H1 (cell line): ENCODE measurements around the gene HOOK1. TPM values are rescaled to one million over a fixed set of nuclear protein-coding genes. Genes with fewer than 3 reads are reported as not detected.

ENCODE experiments used
- CTCF ChIA-PET: fragments of 300-600 bp; sonication (Branson Sonifier 250); formaldehyde crosslinking; loops from one replicate; lab custom pipeline; 2021; ENCODE audit not compliant: partially characterized antibody; lab: Charles Lee
- POLR2A ChIA-PET: fragments of 300-600 bp; sonication (Branson Sonifier 250); formaldehyde crosslinking; loops from one replicate; lab custom pipeline; 2021; ENCODE audit warnings: inconsistent platforms; ENCODE audit not compliant: partially characterized antibody; lab: Charles Lee
- DNase-seq, 2 experiments: peaks; one replicate each; pipeline versions ENCODE4 v3.0.0 to v3.0.0-alpha.2; 2010 to 2022; ENCODE audit warnings: low spot score in 2 of 2, low read depth in 1 of 2, mixed read lengths in 1 of 2
- FAIRE-seq: peaks from 2 replicates; lab custom pipeline; 2011; peaks lifted over from hg19 to GRCh38; lab: Jason Lieb, UNC
- H2AFZ ChIP-seq: 2 replicates; pipeline ENCODE4 v1.8.1; 2012; ENCODE audit warnings: low read length, inconsistent platforms
- H2AK5ac ChIP-seq: 2 replicates; pipeline ENCODE4 v1.6.1; 2013; ENCODE audit warnings: low read depth, low read length
- H2BK120ac ChIP-seq: replicated peaks from 2 replicates; pipeline ENCODE3; 2013; ENCODE audit warnings: low read depth, low read length, inconsistent platforms
- H2BK12ac ChIP-seq: 2 replicates; pipeline ENCODE4 v1.6.1; 2013; ENCODE audit warnings: low read depth, low read length
- H2BK15ac ChIP-seq: 2 replicates; pipeline ENCODE4 v1.6.1; 2013; ENCODE audit warnings: low read length
- H2BK20ac ChIP-seq: 2 replicates; pipeline ENCODE4 v1.6.1; 2013; ENCODE audit warnings: low read length
- H2BK5ac ChIP-seq: 2 replicates; pipeline ENCODE4 v1.6.1; 2013; ENCODE audit warnings: low read depth, low read length
- H3K14ac ChIP-seq: 2 replicates; pipeline ENCODE4 v1.6.1; 2013; ENCODE audit warnings: inconsistent platforms; ENCODE audit not compliant: insufficient read length
- H3K18ac ChIP-seq: 2 replicates; pipeline ENCODE4 v1.6.1; 2013; ENCODE audit warnings: low read length; ENCODE audit errors: extremely low read depth
- H3K23ac ChIP-seq: 2 replicates; pipeline ENCODE4 v1.6.1; 2013; ENCODE audit warnings: inconsistent platforms; ENCODE audit not compliant: insufficient read length
- H3K23me2 ChIP-seq: 2 replicates; pipeline ENCODE4 v1.6.1; 2013; ENCODE audit warnings: low read depth, low read length
- H3K27ac ChIP-seq: 2 replicates; pipeline ENCODE4 v1.6.1; 2011; ENCODE audit warnings: low read depth, low read length, inconsistent platforms
- H3K27me3 ChIP-seq, 4 experiments: replicated peaks in 1 of 4; 1 replicate in 1 of 4; 2 replicates in 3 of 4; pipeline versions ENCODE4 v1.6.1 to v1.8.1; 2011 to 2013; ENCODE audit warnings: low read length in 3 of 4, mild to moderate bottlenecking in 3 of 4, inconsistent platforms in 2 of 4, mixed read lengths in 2 of 4, moderate library complexity in 1 of 4; ENCODE audit not compliant: control insufficient read depth in 3 of 4, insufficient read depth in 3 of 4; ENCODE audit errors: extremely low read depth in 1 of 4
- H3K36me3 ChIP-seq, 4 experiments: 2 replicates each; pipeline versions ENCODE4 v1.6.1 to v1.8.1; 2011 to 2013; ENCODE audit warnings: mild to moderate bottlenecking in 4 of 4, low read length in 3 of 4, moderate library complexity in 2 of 4, control low read depth in 1 of 4, inconsistent platforms in 1 of 4; ENCODE audit not compliant: insufficient read depth in 4 of 4, control insufficient read depth in 2 of 4
- H3K4ac ChIP-seq: replicated peaks from 2 replicates; pipeline ENCODE3; 2013; ENCODE audit warnings: low read length, low read depth, mixed read lengths, inconsistent platforms; ENCODE audit not compliant: insufficient read length
- H3K4me1 ChIP-seq, 4 experiments: replicated peaks in 1 of 4; 1 replicate in 1 of 4; 2 replicates in 3 of 4; pipeline versions ENCODE4 v1.6.1 to v1.8.1; 2011 to 2013; ENCODE audit warnings: low read length in 3 of 4, inconsistent platforms in 2 of 4, mixed read lengths in 1 of 4; ENCODE audit not compliant: insufficient read depth in 4 of 4, control insufficient read depth in 3 of 4
- H3K4me2 ChIP-seq, 2 experiments: 2 replicates each; pipeline versions ENCODE4 v1.6.1 to v1.8.1; 2011 to 2013; ENCODE audit warnings: low read depth in 2 of 2, low read length in 2 of 2, control low read depth in 1 of 2, inconsistent platforms in 1 of 2, mild to moderate bottlenecking in 1 of 2; ENCODE audit not compliant: insufficient read depth in 1 of 2
- H3K4me3 ChIP-seq, 4 experiments: fragments of 200-600, 300-600 bp in 1 of 4; sonication (generic), shearing (Covaris generic), sonication (Bioruptor Twin) in 1 of 4; 2 replicates each; pipeline versions ENCODE4 v1.5.1 to v1.8.1; 2011 to 2016; ENCODE audit warnings: low read length in 4 of 4, low read depth in 3 of 4, control low read depth in 2 of 4, inconsistent platforms in 2 of 4, mild to moderate bottlenecking in 2 of 4, mixed read lengths in 1 of 4, moderate library complexity in 1 of 4; ENCODE audit not compliant: insufficient read depth in 2 of 4; ENCODE audit errors: extremely low read depth in 1 of 4
- H3K56ac ChIP-seq: replicated peaks from 2 replicates; pipeline ENCODE3; 2013; ENCODE audit warnings: low read depth, mild to moderate bottlenecking, mixed read lengths, low read length, inconsistent platforms; ENCODE audit not compliant: insufficient read length
- H3K79me1 ChIP-seq: 2 replicates; pipeline ENCODE4 v1.6.1; 2013; ENCODE audit warnings: low read depth, low read length, control low read depth
- H3K79me2 ChIP-seq, 2 experiments: 2 replicates each; pipeline versions ENCODE4 v1.6.1 to v1.8.1; 2012 to 2013; ENCODE audit warnings: low read length in 2 of 2, mild to moderate bottlenecking in 2 of 2, inconsistent platforms in 1 of 2; ENCODE audit not compliant: insufficient read depth in 2 of 2, control insufficient read depth in 1 of 2
- H3K9ac ChIP-seq, 4 experiments: replicated peaks in 1 of 4; 1 replicate in 1 of 4; 2 replicates in 3 of 4; pipeline versions ENCODE4 v1.6.1 to v1.8.1; 2011 to 2013; ENCODE audit warnings: low read depth in 3 of 4, low read length in 3 of 4, control low read depth in 2 of 4, mild to moderate bottlenecking in 2 of 4, moderate library complexity in 2 of 4, inconsistent platforms in 1 of 4; ENCODE audit errors: extremely low read depth in 1 of 4
- H3K9me3 ChIP-seq, 2 experiments: 2 replicates each; pipeline versions ENCODE4 v1.6.1 to v1.8.1; 2012 to 2013; ENCODE audit warnings: mild to moderate bottlenecking in 2 of 2, moderate library complexity in 2 of 2, control low read depth in 1 of 2, inconsistent platforms in 1 of 2, low read depth in 1 of 2, low read length in 1 of 2, mixed read lengths in 1 of 2; ENCODE audit not compliant: insufficient read depth in 2 of 2
- H4K20me1 ChIP-seq, 2 experiments: replicated peaks in 1 of 2; 2 replicates each; pipeline versions ENCODE3 to v1.8.1; 2011 to 2013; ENCODE audit warnings: inconsistent platforms in 2 of 2, low read length in 2 of 2, mild to moderate bottlenecking in 1 of 2; ENCODE audit not compliant: insufficient read depth in 2 of 2, control insufficient read depth in 1 of 2
- H4K5ac ChIP-seq: 2 replicates; pipeline ENCODE4 v1.6.1; 2013; ENCODE audit warnings: low read length, low read depth, mixed read lengths, inconsistent platforms; ENCODE audit not compliant: insufficient read length
- H4K8ac ChIP-seq: 2 replicates; pipeline ENCODE4 v1.8.0; 2013; ENCODE audit warnings: mild to moderate bottlenecking, moderate library complexity, low read length, inconsistent platforms; ENCODE audit not compliant: insufficient read depth; ENCODE audit errors: extremely low read depth
- H4K91ac ChIP-seq: replicated peaks from 2 replicates; pipeline ENCODE3; 2013; ENCODE audit warnings: low read length, mixed read lengths, inconsistent platforms; ENCODE audit not compliant: insufficient read length
- BRCA1 ChIP-seq: IDR thresholded peaks from 2 replicates; pipeline ENCODE4 v1.6.1; 2012; ENCODE audit warnings: low read depth, low read length, improper control_type of control experiment
- CEBPB ChIP-seq: IDR thresholded peaks from 2 replicates; pipeline ENCODE4 v1.6.1; 2012; ENCODE audit warnings: low read depth, low read length
- CREB1 ChIP-seq: IDR thresholded peaks from 2 replicates; pipeline ENCODE4 v1.6.1; 2012; ENCODE audit warnings: inconsistent platforms
- EP300 ChIP-seq, 2 experiments: IDR thresholded peaks; 1 replicate in 1 of 2; 2 replicates in 1 of 2; pipeline ENCODE4 v1.6.1; 2011 to 2012; ENCODE audit warnings: low read depth in 2 of 2, low read length in 2 of 2, mild to moderate bottlenecking in 2 of 2, borderline replicate concordance in 1 of 2, inconsistent platforms in 1 of 2, moderate library complexity in 1 of 2
- JUN ChIP-seq: IDR thresholded peaks from 2 replicates; pipeline ENCODE4 v1.6.1; 2011; ENCODE audit warnings: low read depth, mild to moderate bottlenecking, improper control_type of control experiment, low read length
- KDM1A ChIP-seq: fragments of 200-600, 300-600 bp; sonication (generic); IDR thresholded peaks from 2 replicates; pipeline ENCODE4 v1.7.1; 2016; ENCODE audit warnings: mild to moderate bottlenecking, low read length, borderline replicate concordance
- NANOG ChIP-seq: IDR thresholded peaks from 2 replicates; pipeline ENCODE4 v1.6.1; 2011; ENCODE audit warnings: low read length, low read depth, mild to moderate bottlenecking, inconsistent platforms; ENCODE audit not compliant: insufficient read depth, poor library complexity, severe bottlenecking
- WGBS, 2 experiments: shearing (Covaris generic) in 1 of 2; methylation state at CpG; one replicate each; pipeline versions ENCODE4 v1.1.6 to v1.1.7; 2013 to 2015; ENCODE audit warnings: low lambda C conversion rate in 2 of 2, mixed read lengths in 2 of 2, inconsistent platforms in 1 of 2, low coverage in 1 of 2, missing lambda C conversion rate in 1 of 2; ENCODE audit not compliant: insufficient replicate concordance in 2 of 2, insufficient coverage in 1 of 2, insufficient read length in 1 of 2; ENCODE audit errors: extremely low coverage in 1 of 2, missing lambda C conversion rate in 1 of 2; 5-methylcytosine and 5-hydroxymethylcytosine counted together
- polyA plus RNA-seq, 7 experiments: library from polyadenylated mRNA; depleted of rRNA in 3 of 7; stranded (reverse) in 5 of 7; unstranded in 2 of 7; fragments of >200 nt in 5 of 7; fragments of 200-250 nt in 2 of 7; gene quantifications; 1 replicate in 5 of 7; 2 replicates in 1 of 7; 4 replicates in 1 of 7; pipeline versions ENCODE4 v1.2.1 to v1.2.3, GENCODE V29; 2011 to 2013; ENCODE audit warnings: missing spikeins in 2 of 7, mixed read lengths in 2 of 7
- total RNA-seq: library from RNA; stranded (reverse); fragmentation: NEBNext Ultra II Directional; extraction: Animal tissue kit (Norgen Biotek cat#: 25700); gene quantifications from 2 replicates; pipeline ENCODE4 v1.2.1, GENCODE V29; 2021

HOOK1 gene
- total and polyA plus RNA-seq, 2 of the 8 experiments (the other 6 are each of a cell fraction or from before 2014, with no cell fraction given), result 5.6 to 34.5 TPM

- Histone ChIP-seq H3K36me3 (peaks cover 3 to 55% (median 18%) of the 10 kb centered on the region in 4 experiments; a peak in 7 of 8 replicates), H3K4ac (no peak overlapping the region), H3K27ac (no peak overlapping the region), H4K5ac (no peak overlapping the region), H4K8ac (no peak overlapping the region), H3K4me1 (no peaks in the 10 kb centered on the region), H4K20me1 (peaks cover 0 to 2% of the 10 kb centered on the region in 2 experiments), H2BK20ac (no peak overlapping the region), H3K18ac (no peak overlapping the region), H3K9ac (no peak overlapping the region), H3K27me3 (no peaks in the 10 kb centered on the region), H2BK120ac (no peak overlapping the region), H2BK15ac (no peak overlapping the region), H2BK5ac (no peak overlapping the region), H2AK5ac (no peak overlapping the region), H3K4me2 (no peak overlapping the region), H3K14ac (no peak overlapping the region), H3K23me2 (no peaks in the 10 kb centered on the region), H4K91ac (no peak overlapping the region), H3K79me1 (no peaks in the 10 kb centered on the region), H3K23ac (no peak overlapping the region), H3K79me2 (no peaks in the 10 kb centered on the region), H2BK12ac (no peak overlapping the region), H3K4me3 (no peak overlapping the region), H2AFZ (no peak overlapping the region), H3K9me3 (no peaks in the 10 kb centered on the region), H3K56ac (no peak overlapping the region)
- POLR2A ChIA-PET, result no interaction called here
- CTCF ChIA-PET, result no interaction called here
- DNase-seq (no peak), FAIRE-seq (no peak)
- 94% methylated on average over 3 of the region's 3 CpGs; no CpG with 5 or more reads in 1 of the 2 experiments for WGBS, 2 experiments
- no peak for TF ChIP-seq NANOG
- no peak for TF ChIP-seq EP300 (IDR thresholded peaks at IDR 0.05; ENCODE audit: borderline replicate concordance in 1 of 2, low read depth in 2 of 2, low read length in 2 of 2)
- no peak for TF ChIP-seq BRCA1
- TF ChIP-seq CREB1, result no peak
- TF ChIP-seq KDM1A, result no peak
- no peak for TF ChIP-seq JUN
- no peak for TF ChIP-seq CEBPB
Measured at GRCh38 chr1:59846209-59846894, 31.6 kb downstream of the HOOK1 start.
